Breast epithelium (tissue), 4 donors: ENCODE data around the gene CACNA1I. TPM values are rescaled to one million over a fixed set of nuclear protein-coding genes. Genes with fewer than 3 reads are reported as not detected.

Experiments used
- DNase-seq, 2 donors: peaks; one replicate each; pipeline ENCODE4 v3.0.0-alpha.2; 2019; ENCODE audit warnings: low spot score in 2 of 2
- H3K27ac ChIP-seq, 2 donors: fragments of 200-600 bp; sonication (generic) in 1 of 2; one replicate each; pipeline ENCODE4 v1.5.1; 2016 to 2019; ENCODE audit warnings: mild to moderate bottlenecking in 1 of 2
- H3K27me3 ChIP-seq, 2 donors: fragments of 200-600 bp; sonication (generic) in 1 of 2; one replicate each; pipeline versions ENCODE4 v1.5.1 to v1.6.0; 2017 to 2019; ENCODE audit warnings: control low read depth in 1 of 2, mild to moderate bottlenecking in 1 of 2
- H3K36me3 ChIP-seq: fragments of 200-600 bp; one replicate; pipeline ENCODE4 v1.5.1; 2019
- H3K4me1 ChIP-seq, 2 donors: fragments of 200-600 bp; sonication (generic); one replicate each; pipeline ENCODE4 v1.5.1; 2016 to 2019; ENCODE audit warnings: control low read depth in 1 of 2
- H3K4me3 ChIP-seq, 3 donors: fragments of 200-600 bp; sonication (generic); 1 replicate in 2 of 3; 2 replicates in 1 of 3; pipeline ENCODE4 v1.5.1; 2016 to 2019; ENCODE audit warnings: mild to moderate bottlenecking in 3 of 3, moderate library complexity in 2 of 3
- H3K9me3 ChIP-seq, 2 donors: fragments of 200-600 bp; sonication (generic) in 1 of 2; one replicate each; pipeline ENCODE4 v1.5.1; 2016 to 2019; ENCODE audit warnings: control low read depth in 1 of 2
- POLR2A ChIP-seq: fragments of 450-650 bp; IDR thresholded peaks from one replicate; pipeline ENCODE4 v1.6.1; 2016; ENCODE audit warnings: antibody characterized with exemption, mild to moderate bottlenecking, moderate library complexity
- POLR2AphosphoS5 ChIP-seq, 3 donors: sonication (generic); formaldehyde crosslinking; IDR thresholded peaks; one replicate each; pipeline ENCODE4 v1.6.1; 2017; ENCODE audit warnings: antibody characterized with exemption in 3 of 3
- intact Hi-C: fragments of 100-400 bp; cut with DNase I; formaldehyde crosslinking; loops from one replicate; pipeline ENCODE4 v1.15.1; 2023; ENCODE audit warnings: low total_unique reads
- total RNA-seq, 3 donors: library from RNA; depleted of rRNA; stranded (reverse); fragments of >200 nt; gene quantifications; one replicate each; pipeline ENCODE4 v1.1.0, GENCODE V29; 2016
- TF ChIP-seq, protein P1 (sequence below), 3 donors: fragments of 450-650 bp; IDR thresholded peaks; one replicate each; pipeline ENCODE4 v1.5.1; 2016 to 2017; ENCODE audit warnings: antibody characterized with exemption in 3 of 3, mild to moderate bottlenecking in 3 of 3, moderate library complexity in 3 of 3

CACNA1I gene
- total RNA-seq, 3 donors from 2014 or later = 0.32 to 0.44 (median 0.33) TPM

GRCh38 chr22:39703091-39703490 lies 132.5 kb downstream of the CACNA1I start:
- DNase-seq = no peak
- Histone ChIP-seq H3K4me1 (no peaks in the 10 kb centered on the region), H3K36me3 (no peaks in the 10 kb centered on the region), H3K4me3 (no peak overlapping the region), H3K9me3 (no peaks in the 10 kb centered on the region), H3K27ac (no peak overlapping the region), H3K27me3 (no peaks in the 10 kb centered on the region)
- intact Hi-C loops = no loop called here
- TF ChIP-seq, protein P1, sequence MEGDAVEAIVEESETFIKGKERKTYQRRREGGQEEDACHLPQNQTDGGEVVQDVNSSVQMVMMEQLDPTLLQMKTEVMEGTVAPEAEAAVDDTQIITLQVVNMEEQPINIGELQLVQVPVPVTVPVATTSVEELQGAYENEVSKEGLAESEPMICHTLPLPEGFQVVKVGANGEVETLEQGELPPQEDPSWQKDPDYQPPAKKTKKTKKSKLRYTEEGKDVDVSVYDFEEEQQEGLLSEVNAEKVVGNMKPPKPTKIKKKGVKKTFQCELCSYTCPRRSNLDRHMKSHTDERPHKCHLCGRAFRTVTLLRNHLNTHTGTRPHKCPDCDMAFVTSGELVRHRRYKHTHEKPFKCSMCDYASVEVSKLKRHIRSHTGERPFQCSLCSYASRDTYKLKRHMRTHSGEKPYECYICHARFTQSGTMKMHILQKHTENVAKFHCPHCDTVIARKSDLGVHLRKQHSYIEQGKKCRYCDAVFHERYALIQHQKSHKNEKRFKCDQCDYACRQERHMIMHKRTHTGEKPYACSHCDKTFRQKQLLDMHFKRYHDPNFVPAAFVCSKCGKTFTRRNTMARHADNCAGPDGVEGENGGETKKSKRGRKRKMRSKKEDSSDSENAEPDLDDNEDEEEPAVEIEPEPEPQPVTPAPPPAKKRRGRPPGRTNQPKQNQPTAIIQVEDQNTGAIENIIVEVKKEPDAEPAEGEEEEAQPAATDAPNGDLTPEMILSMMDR (IDR thresholded peaks at IDR 0.05) = no peak
- TF ChIP-seq POLR2AphosphoS5 (IDR thresholded peaks at IDR 0.05) = no peak
- no peak for TF ChIP-seq POLR2A

DNA sequence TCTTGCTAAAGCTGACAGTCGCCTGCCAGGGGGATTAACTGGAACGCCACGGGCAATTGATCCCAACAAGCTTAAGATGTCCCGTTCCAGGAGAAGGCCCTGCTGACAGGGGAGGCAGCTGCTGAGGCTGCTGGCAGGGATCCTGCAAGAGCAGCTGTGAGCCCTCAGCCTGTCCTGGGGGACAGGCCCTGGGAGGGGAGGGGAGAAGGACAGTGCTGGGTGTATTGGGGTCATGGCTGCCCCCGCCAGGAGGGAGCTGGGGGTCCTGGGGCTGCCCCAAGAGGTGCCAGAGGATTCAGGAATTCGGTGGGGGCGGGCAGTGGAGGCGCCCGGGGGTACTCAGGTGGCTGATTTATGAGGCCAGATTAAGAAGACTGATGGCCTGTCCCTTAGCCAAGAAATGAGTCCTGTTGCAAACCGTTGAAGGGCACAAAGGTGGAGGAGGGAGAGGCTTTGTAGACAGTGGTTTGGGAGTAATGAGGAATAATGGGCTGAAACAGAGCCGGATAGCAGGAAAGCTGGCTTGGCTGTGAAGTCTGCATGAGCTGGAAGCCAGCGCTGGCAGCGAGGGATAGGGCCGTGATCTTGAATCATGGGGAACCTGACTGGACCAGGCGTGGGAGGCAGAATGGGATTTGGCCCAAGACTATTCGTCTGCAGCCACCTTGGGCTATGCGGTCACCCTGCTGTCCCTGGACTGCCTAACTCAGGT lies 133.5 kb downstream of the CACNA1I start:
- Histone ChIP-seq H3K4me1 (no peaks in the 10 kb centered on the region), H3K9me3 (no peaks in the 10 kb centered on the region), H3K27me3 (no peaks in the 10 kb centered on the region), H3K27ac (no peak overlapping the region), H3K4me3 (no peak overlapping the region), H3K36me3 (no peaks in the 10 kb centered on the region)
- TF ChIP-seq POLR2AphosphoS5 (IDR thresholded peaks at IDR 0.05) = no peak
- TF ChIP-seq POLR2A = no peak
- TF ChIP-seq, protein P1 (IDR thresholded peaks at IDR 0.05) = no peak
- peak in 1 of 2 donors; percentile 22 for DNase-seq
- intact Hi-C loops = no loop called here

GRCh38 chr22:39705386-39705785 lies 134.8 kb downstream of the CACNA1I start:
- no peak overlapping the region for H3K27ac ChIP-seq

GRCh38 chr22:39706376-39707140 lies 136.0 kb downstream of the CACNA1I start:
- no peak overlapping the region for H3K4me3 ChIP-seq
- H3K4me1 ChIP-seq = no peaks in the 10 kb centered on the region
- H3K27me3 ChIP-seq = no peaks in the 10 kb centered on the region
- H3K9me3 ChIP-seq = no peaks in the 10 kb centered on the region
- no peak overlapping the region for H3K27ac ChIP-seq
- DNase-seq = no peak
- intact Hi-C loops = no loop called here
- TF ChIP-seq POLR2AphosphoS5 (IDR thresholded peaks at IDR 0.05) (no peak), POLR2A (no peak)
- TF ChIP-seq, protein P1 (IDR thresholded peaks at IDR 0.05) = no peak
- H3K36me3 ChIP-seq = no peaks in the 10 kb centered on the region

More at GRCh38 chr22:39705386-39705785, 134.8 kb downstream of the CACNA1I start:
- no peaks in the 10 kb centered on the region for H3K27me3 ChIP-seq
- TF ChIP-seq POLR2AphosphoS5 (IDR thresholded peaks at IDR 0.05) = no peak
- TF ChIP-seq POLR2A = no peak
- TF ChIP-seq, protein P1 (IDR thresholded peaks at IDR 0.05) = no peak
- H3K4me1 ChIP-seq = no peaks in the 10 kb centered on the region
- H3K36me3 ChIP-seq = no peaks in the 10 kb centered on the region
- no peak overlapping the region for H3K4me3 ChIP-seq
- no peaks in the 10 kb centered on the region for H3K9me3 ChIP-seq
- intact Hi-C loops = no loop called here
- no peak for DNase-seq

DNA sequence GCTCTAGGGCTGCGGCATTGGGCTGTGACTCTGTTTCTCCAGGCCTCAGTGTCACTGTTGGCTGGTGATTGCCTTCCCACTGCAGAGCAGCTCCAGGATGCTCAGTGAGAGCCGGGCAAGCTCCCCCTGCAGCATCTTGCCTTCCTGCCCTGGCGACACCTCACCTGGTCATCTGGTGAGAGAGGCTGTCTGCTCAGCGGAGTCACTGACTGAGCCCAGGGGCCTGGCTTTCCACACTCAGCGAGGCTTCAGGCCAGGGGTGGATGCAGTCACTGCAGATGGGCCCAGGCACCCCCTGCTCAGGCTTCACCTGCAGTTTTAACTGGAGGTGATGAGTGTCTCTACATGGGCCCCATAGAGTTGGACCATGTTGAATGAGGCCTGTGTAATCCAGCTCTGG lies 136.8 kb downstream of the CACNA1I start:
- Histone ChIP-seq H3K27ac (no peak overlapping the region), H3K4me1 (no peaks in the 10 kb centered on the region), H3K27me3 (no peaks in the 10 kb centered on the region), H3K36me3 (no peaks in the 10 kb centered on the region), H3K9me3 (no peaks in the 10 kb centered on the region), H3K4me3 (no peak overlapping the region)
- no peak for TF ChIP-seq POLR2A
- TF ChIP-seq, protein P1 (IDR thresholded peaks at IDR 0.05) = no peak
- TF ChIP-seq POLR2AphosphoS5 (IDR thresholded peaks at IDR 0.05) = no peak
- intact Hi-C loops = no loop called here
- no peak for DNase-seq
